Measurements from ENCODE around the gene GSTM2. TPM values are rescaled to one million over a fixed set of nuclear protein-coding genes. Genes with fewer than 3 reads are reported as not detected.

The GSTM2 gene
- total RNA-seq, 1 donor from 2014 or later, result 22.6 TPM

- DNase-seq (ENCODE audit: low read depth), result no peak
These were observed 44.5 kb downstream of the GSTM2 start for GRCh38 chr1:109712321-109712864.

- DNase-seq (ENCODE audit: low read depth), result no peak
These were observed 45.8 kb downstream of the GSTM2 start for GRCh38 chr1:109713636-109714035.

GRCh38 chr1:109714661-109715372 is 47.0 kb downstream of the GSTM2 start:
- DNase-seq (ENCODE audit: low read depth), result peak; percentile 48

GRCh38 chr1:109716121-109716520 is 48.3 kb downstream of the GSTM2 start:
- no peak for DNase-seq (ENCODE audit: low read depth)

GRCh38 chr1:109716570-109717090 is 48.8 kb downstream of the GSTM2 start:
- DNase-seq (ENCODE audit: low read depth), result no peak

GRCh38 chr1:109717729-109718128 is 49.9 kb downstream of the GSTM2 start:
- no peak for DNase-seq (ENCODE audit: low read depth)

- peak; percentile 62 for DNase-seq (ENCODE audit: low read depth)
These were observed 50.6 kb downstream of the GSTM2 start for GRCh38 chr1:109718495-109718894.

GRCh38 chr1:109719337-109719837 is 51.5 kb downstream of the GSTM2 start:
- DNase-seq (ENCODE audit: low read depth), result peak; percentile 55

GRCh38 chr1:109721042-109721441 is 53.2 kb downstream of the GSTM2 start:
- no peak for DNase-seq (ENCODE audit: low read depth)

- no peak for DNase-seq (ENCODE audit: low read depth)
These were observed 54.1 kb downstream of the GSTM2 start for GRCh38 chr1:109721971-109722370.

- peak; percentile 13 for DNase-seq (ENCODE audit: low read depth)
These were observed 55.2 kb downstream of the GSTM2 start for GRCh38 chr1:109722908-109723691.

Other genes with a start within 250 kb of the GSTM2 start
- gene PSMA5, start 241.6 kb upstream of the GSTM2 start, total RNA-seq, result 58.4 and 72.8 TPM in 2 replicates
- gene SYPL2, start 201.5 kb upstream of the GSTM2 start, total RNA-seq, result 14.7 and 15.8 TPM in 2 replicates
- gene ATXN7L2, start 184.2 kb upstream of the GSTM2 start, total RNA-seq, result 6.1 and 6.7 TPM in 2 replicates
- gene CYB561D1, start 174.0 kb upstream of the GSTM2 start, total RNA-seq, result 3.9 and 6.1 TPM in 2 replicates
- gene AMIGO1, start 158.3 kb upstream of the GSTM2 start, total RNA-seq, result 0.37 and 0.42 TPM in 2 replicates
- 0.13 and 0.21 TPM in 2 replicates for gene GPR61, start 128.2 kb upstream of the GSTM2 start, total RNA-seq
- 6.0 and 6.6 TPM in 2 replicates for gene GNAI3, start 119.4 kb upstream of the GSTM2 start, total RNA-seq
- 0.13 TPM in 1 of 2 replicates, not detected in the other for gene GNAT2, start 48.4 kb upstream of the GSTM2 start, total RNA-seq
- gene AMPD2, start 48.2 kb upstream of the GSTM2 start, total RNA-seq, result 54.9 and 60.4 TPM in 2 replicates
- 5.5 and 5.8 TPM in 2 replicates for gene GSTM4, start 12.0 kb upstream of the GSTM2 start, total RNA-seq
- 0.48 and 0.83 TPM in 2 replicates for gene GSTM1, start 19.8 kb downstream of the GSTM2 start, total RNA-seq
- gene GSTM5, start 44.2 kb downstream of the GSTM2 start, total RNA-seq, result not detected in 2 replicates
- 11.5 and 20.6 TPM in 2 replicates for gene GSTM3, start 73.0 kb downstream of the GSTM2 start, total RNA-seq
- not detected in 2 replicates for gene EPS8L3, start 95.9 kb downstream of the GSTM2 start, total RNA-seq
- 33.8 and 34.9 TPM in 2 replicates for gene CSF1, start 242.8 kb downstream of the GSTM2 start, total RNA-seq

Data from myocyte (in vitro differentiated cells).